Cerebellar cortex (tissue), 1 donor: ENCODE data around the gene ARAP3.
"Not testable (repeated sequence)": the region's sequence is repeated elsewhere in the genome, so short reads cannot be mapped to it uniquely, and the experiment has no call there.

ENCODE experiments used
- DNase-seq: peaks from one replicate; pipeline ENCODE4 v3.0.0-alpha.2; 2015; ENCODE audit warnings: low spot score

Gene ARAP3

GRCh38 chr5:141613344-141613743 lies 68.7 kb downstream of the ARAP3 start:
- no peak for DNase-seq

- DNase-seq: no peak
Measured at GRCh38 chr5:141611289-141611688, 70.7 kb downstream of the ARAP3 start.

- not testable (repeated sequence) for DNase-seq
Measured at GRCh38 chr5:141609921-141610320, 72.1 kb downstream of the ARAP3 start.

GRCh38 chr5:141609044-141609443 lies 73.0 kb downstream of the ARAP3 start:
- DNase-seq: no peak

- no peak for DNase-seq
Measured at GRCh38 chr5:141608557-141608956, 73.5 kb downstream of the ARAP3 start.

GRCh38 chr5:141608046-141608445 lies 74.0 kb downstream of the ARAP3 start:
- DNase-seq: no peak

- no peak for DNase-seq
Measured at GRCh38 chr5:141605523-141606277, 76.3 kb downstream of the ARAP3 start.

GRCh38 chr5:141603923-141604717 lies 77.9 kb downstream of the ARAP3 start:
- DNase-seq: no peak
